Stomach (tissue), 4 donors: ENCODE results near the gene HAT1.

ENCODE experiments used
- CTCF ChIP-seq, 7 experiments: fragments of 450-650 bp in 4 of 7; fragments of 200-600 bp in 3 of 7; sonication (generic) in 3 of 7; IDR thresholded peaks; one replicate each; pipeline ENCODE4 v1.5.1; 2016 to 2019; ENCODE audit warnings: antibody characterized with exemption in 7 of 7, control low read depth in 2 of 7, mild to moderate bottlenecking in 1 of 7
- POLR2A ChIP-seq, 4 donors: fragments of 450-650 bp; IDR thresholded peaks; one replicate each; pipeline ENCODE4 v1.6.1; 2016; ENCODE audit warnings: antibody characterized with exemption in 4 of 4, control low read depth in 2 of 4, mild to moderate bottlenecking in 1 of 4, moderate library complexity in 1 of 4

- TF ChIP-seq POLR2A (IDR thresholded peaks at IDR 0.05) (no peak), CTCF (IDR thresholded peaks at IDR 0.05) (no peak)
Measured at GRCh38 chr2:171952748-171953147, 30.5 kb downstream of the HAT1 start.
